B cell (primary cell): Measurements from ENCODE around the gene SLC2A5. TPM values are rescaled to one million over a fixed set of nuclear protein-coding genes. Genes with fewer than 3 reads are reported as not detected.

ENCODE experiments used
- ATAC-seq: fragments of 200-7000 bp; cut with Tn5 transposase; one replicate; pipeline ENCODE4 v1.10.0; 2021; ENCODE audit warnings: low read depth, mild to moderate bottlenecking, moderate number of reproducible peaks, moderate library complexity
- CTCF ChIA-PET: fragments of 350-600 bp; sonication (Branson Sonifier 250); formaldehyde crosslinking; loops from one replicate; lab custom pipeline; 2021; ENCODE audit warnings: antibody characterized with exemption, inconsistent platforms; lab: Charles Lee
- POLR2A ChIA-PET: fragments of 350-600 bp; sonication (Branson Sonifier 250); formaldehyde crosslinking; loops from one replicate; lab custom pipeline; 2021; ENCODE audit warnings: antibody characterized with exemption; lab: Charles Lee
- DNase-seq: peaks from one replicate; pipeline ENCODE4 v3.0.0; 2013
- H2AFZ ChIP-seq: 2 replicates; pipeline ENCODE4 v1.6.1; 2012; ENCODE audit warnings: mild to moderate bottlenecking, low read depth, low read length; ENCODE audit not compliant: insufficient read depth, poor library complexity, severe bottlenecking
- H3K27ac ChIP-seq, 2 donors: 1 replicate in 1 of 2; 2 replicates in 1 of 2; pipeline ENCODE4 v1.5.1; 2012 to 2013; ENCODE audit warnings: low read length in 2 of 2, mild to moderate bottlenecking in 2 of 2, moderate library complexity in 1 of 2
- H3K27me3 ChIP-seq, 4 experiments: fragments of 200-600 bp in 1 of 4; sonication (generic) in 1 of 4; replicated peaks in 1 of 4; 1 replicate in 2 of 4; 2 replicates in 2 of 4; pipeline versions ENCODE4 v1.6.1 to v1.7.0; 2013 to 2016; ENCODE audit warnings: low read length in 3 of 4, mild to moderate bottlenecking in 2 of 4, mixed read lengths in 1 of 4, moderate library complexity in 1 of 4; ENCODE audit not compliant: insufficient read depth in 4 of 4, control insufficient read depth in 3 of 4; ENCODE audit errors: control extremely low read depth in 1 of 4
- H3K36me3 ChIP-seq, 2 experiments: replicated peaks in 1 of 2; 1 replicate in 1 of 2; 2 replicates in 1 of 2; pipeline versions ENCODE4 v1.6.1 to v1.7.1; 2013; ENCODE audit warnings: low read length in 1 of 2; ENCODE audit not compliant: insufficient read depth in 2 of 2, control insufficient read depth in 1 of 2; ENCODE audit errors: control extremely low read depth in 1 of 2, extremely low read depth in 1 of 2
- H3K4me1 ChIP-seq, 2 donors: fragments of 200-600 bp in 1 of 2; sonication (generic) in 1 of 2; 1 replicate in 1 of 2; 2 replicates in 1 of 2; pipeline versions ENCODE4 v1.5.1 to v1.6.1; 2013 to 2017; ENCODE audit warnings: low read length in 2 of 2; ENCODE audit not compliant: control insufficient read depth in 2 of 2, insufficient read depth in 2 of 2
- H3K4me2 ChIP-seq: replicated peaks from 2 replicates; pipeline ENCODE3; 2012; ENCODE audit warnings: mild to moderate bottlenecking, low read depth, low read length; ENCODE audit not compliant: poor library complexity, severe bottlenecking
- H3K4me3 ChIP-seq, 5 experiments: fragments of 200-600 bp in 1 of 5; sonication (generic) in 1 of 5; 1 replicate in 3 of 5; 2 replicates in 2 of 5; pipeline versions ENCODE4 v1.5.1 to v1.7.0; 2011 to 2016; ENCODE audit warnings: low read length in 4 of 5, mild to moderate bottlenecking in 4 of 5, low read depth in 2 of 5, control low read depth in 1 of 5, moderate library complexity in 1 of 5; ENCODE audit not compliant: insufficient read depth in 1 of 5; ENCODE audit errors: control extremely low read depth in 1 of 5, extremely low read depth in 1 of 5
- H3K79me2 ChIP-seq: fragments of 200-600 bp; sonication (generic); one replicate; pipeline ENCODE4 v1.6.0; 2016; ENCODE audit warnings: low read length; ENCODE audit not compliant: control insufficient read depth, insufficient read depth
- H3K9ac ChIP-seq: fragments of 200-600 bp; sonication (generic); 2 replicates; pipeline ENCODE4 v1.6.1; 2017; ENCODE audit warnings: mild to moderate bottlenecking, low read length, moderate library complexity
- H3K9me3 ChIP-seq, 3 donors: one replicate each; pipeline versions ENCODE4 v1.6.1 to v1.7.1; 2013; ENCODE audit warnings: low read length in 2 of 3; ENCODE audit not compliant: control insufficient read depth in 2 of 3, insufficient read depth in 1 of 3; ENCODE audit errors: control extremely low read depth in 1 of 3
- H4K20me1 ChIP-seq: 2 replicates; pipeline ENCODE4 v1.6.0; 2012; ENCODE audit warnings: mild to moderate bottlenecking, low read length; ENCODE audit not compliant: insufficient read depth, control insufficient read depth, poor library complexity, severe bottlenecking
- H3K27ac Mint-ChIP-seq: one replicate; pipeline ENCODE4 v1.8.0; 2021; ENCODE audit warnings: mixed read lengths
- H3K27me3 Mint-ChIP-seq: one replicate; pipeline ENCODE4 v1.8.0; 2021; ENCODE audit warnings: mixed read lengths
- H3K4me1 Mint-ChIP-seq: one replicate; pipeline ENCODE4 v1.8.0; 2021; ENCODE audit warnings: mixed read lengths
- H3K4me3 Mint-ChIP-seq: one replicate; pipeline ENCODE4 v1.8.0; 2021; ENCODE audit warnings: mixed read lengths
- H3K9me3 Mint-ChIP-seq: one replicate; pipeline ENCODE4 v1.8.0; 2022; ENCODE audit warnings: mixed read lengths; ENCODE audit not compliant: insufficient read depth
- CTCF ChIP-seq: fragments of 200-600 bp; IDR thresholded peaks from one replicate; pipeline ENCODE4 v1.8.0; 2022; ENCODE audit warnings: antibody characterized with exemption, mild to moderate bottlenecking
- EZH2 ChIP-seq: IDR thresholded peaks from 2 replicates; pipeline ENCODE4 v1.6.1; 2012; ENCODE audit warnings: borderline replicate concordance, low read depth, mild to moderate bottlenecking, moderate library complexity, low read length; ENCODE audit not compliant: insufficient read depth, poor library complexity, severe bottlenecking
- WGBS: methylation state at CpG from one replicate; pipeline ENCODE4 v1.1.5; 2013; ENCODE audit warnings: missing lambda C conversion rate; ENCODE audit not compliant: insufficient coverage; 5-methylcytosine and 5-hydroxymethylcytosine counted together
- intact Hi-C: fragments of 100-400 bp; cut with micrococcal nuclease; formaldehyde crosslinking; loops from one replicate; pipeline ENCODE4 v1.10.0; 2022
- polyA plus RNA-seq: library from polyadenylated mRNA; depleted of rRNA; stranded (reverse); fragments of >200 nt; gene quantifications from 2 replicates; pipeline ENCODE4 v1.2.3, GENCODE V29; 2012
- total RNA-seq, 2 donors: library from RNA; stranded (reverse); fragments of 120-200 nt in 1 of 2; gene quantifications; 1 replicate in 1 of 2; 2 replicates in 1 of 2; pipeline versions ENCODE4 v1.2.3 to v1.2.4, GENCODE V29; 2013 to 2022

SLC2A5 gene
- total and polyA plus RNA-seq, 2 donors (not counting 1 experiment from before 2014, with no cell fraction given): 16.7 to 29.5 TPM

GRCh38 chr1:9040659-9041030 is 28.8 kb downstream of the SLC2A5 start:
- H3K9ac ChIP-seq: no peak overlapping the region
- peaks cover 0 to 20% (median 8%) of the 10 kb centered on the region in 3 donors for H3K9me3 ChIP-seq
- H3K4me3 Mint-ChIP-seq: no peak overlapping the region
- no peak overlapping the region for H2AFZ ChIP-seq
- ChIA-PET CTCF (interaction anchor here (0.9 kb wide), 1 partner anchor 30 kb away, joined by 3 read pairs; no protein-coding TSS in a partner anchor), POLR2A (no interaction called here)
- peak overlapping the region; percentile 21 for H3K27ac Mint-ChIP-seq
- no peak overlapping the region for H3K4me2 ChIP-seq
- no peaks in the 10 kb centered on the region for H3K79me2 ChIP-seq
- WGBS: 97% methylated on average over 6 of the region's 6 CpGs
- H4K20me1 ChIP-seq: no peaks in the 10 kb centered on the region
- no peaks in the 10 kb centered on the region for H3K27me3 Mint-ChIP-seq
- intact Hi-C loops: no loop called here
- H3K27me3 ChIP-seq: no peaks in the 10 kb centered on the region
- peaks cover 0 to 27% of the 10 kb centered on the region in 2 experiments for H3K36me3 ChIP-seq
- no peak overlapping the region for H3K4me3 ChIP-seq
- H3K4me1 Mint-ChIP-seq: peaks cover 42% of the 10 kb centered on the region
- no peaks in the 10 kb centered on the region for H3K9me3 Mint-ChIP-seq
- H3K4me1 ChIP-seq: peaks cover 28 to 35% of the 10 kb centered on the region in 2 donors
- ATAC-seq: no peak
- no peak overlapping the region for H3K27ac ChIP-seq
- no peak for DNase-seq
- no peak for TF ChIP-seq EZH2
- TF ChIP-seq CTCF: no peak

GRCh38 chr1:9039761-9040658 is 29.4 kb downstream of the SLC2A5 start:
- no peak overlapping the region for H3K27ac ChIP-seq
- H3K4me2 ChIP-seq: no peak overlapping the region
- H3K4me1 Mint-ChIP-seq: peaks cover 43% of the 10 kb centered on the region
- H3K4me1 ChIP-seq: peaks cover 28 to 35% of the 10 kb centered on the region in 2 donors
- DNase-seq: no peak
- no peaks in the 10 kb centered on the region for H3K9me3 Mint-ChIP-seq
- no peak overlapping the region for H3K27ac Mint-ChIP-seq
- no peak for TF ChIP-seq CTCF
- no peak for TF ChIP-seq EZH2
- no peak for ATAC-seq
- no peaks in the 10 kb centered on the region for H3K27me3 ChIP-seq
- ChIA-PET POLR2A (no interaction called here), CTCF (interaction anchor here (0.9 kb wide), 2 partner anchors 30 to 33 kb away, joined by 3 read pairs; no protein-coding TSS in a partner anchor)
- no peak overlapping the region for H3K4me3 Mint-ChIP-seq
- H3K9me3 ChIP-seq: peaks cover 4 to 26% (median 14%) of the 10 kb centered on the region in 3 donors
- WGBS: 98% methylated on average over 55 of the region's 55 CpGs
- H3K36me3 ChIP-seq: peaks cover 0 to 26% of the 10 kb centered on the region in 2 experiments
- intact Hi-C loops: no loop called here
- no peaks in the 10 kb centered on the region for H3K79me2 ChIP-seq
- H2AFZ ChIP-seq: no peak overlapping the region
- no peak overlapping the region for H3K9ac ChIP-seq
- no peaks in the 10 kb centered on the region for H4K20me1 ChIP-seq
- no peaks in the 10 kb centered on the region for H3K27me3 Mint-ChIP-seq
- H3K4me3 ChIP-seq: no peak overlapping the region
